H9 (cell line): Measurements from ENCODE around the gene MZB1. TPM values are rescaled to one million over a fixed set of nuclear protein-coding genes. Genes with fewer than 3 reads are reported as not detected.

Experiments used
- DNase-seq: peaks from one replicate; pipeline ENCODE4 v3.0.0-alpha.2; 2017
- H2AFZ ChIP-seq: one replicate; pipeline ENCODE4 v1.6.1; 2013; ENCODE audit warnings: mild to moderate bottlenecking, low read length, control low read depth, moderate library complexity
- H2AK5ac ChIP-seq: 2 replicates; pipeline ENCODE4 v1.6.1; 2013; ENCODE audit warnings: low read length, control low read depth, mixed read lengths; ENCODE audit not compliant: insufficient read length
- H2BK120ac ChIP-seq: one replicate; pipeline ENCODE4 v1.6.1; 2013; ENCODE audit warnings: low read depth, mild to moderate bottlenecking, low read length, control low read depth, inconsistent platforms; ENCODE audit not compliant: poor library complexity, severe bottlenecking
- H2BK12ac ChIP-seq: 2 replicates; pipeline ENCODE4 v1.6.1; 2013; ENCODE audit warnings: low read length, control low read depth, mixed read lengths, low read depth; ENCODE audit not compliant: insufficient read length
- H2BK15ac ChIP-seq: 2 replicates; pipeline ENCODE4 v1.6.1; 2013; ENCODE audit warnings: low read depth, low read length, control low read depth
- H2BK20ac ChIP-seq: one replicate; pipeline ENCODE4 v1.6.1; 2013; ENCODE audit warnings: low read depth, mild to moderate bottlenecking, low read length, control low read depth, inconsistent platforms; ENCODE audit not compliant: poor library complexity, severe bottlenecking
- H2BK5ac ChIP-seq: 2 replicates; pipeline ENCODE4 v1.6.1; 2013; ENCODE audit warnings: low read length, control low read depth, mixed read lengths; ENCODE audit not compliant: insufficient read length
- H3K14ac ChIP-seq: 2 replicates; pipeline ENCODE4 v1.6.1; 2013; ENCODE audit warnings: low read length, control low read depth; ENCODE audit not compliant: insufficient read depth
- H3K18ac ChIP-seq: 2 replicates; pipeline ENCODE4 v1.6.1; 2013; ENCODE audit warnings: low read depth, mild to moderate bottlenecking, mixed read lengths, low read length, control low read depth; ENCODE audit not compliant: insufficient read length
- H3K23ac ChIP-seq: 2 replicates; pipeline ENCODE4 v1.6.1; 2013; ENCODE audit warnings: low read length, control low read depth, mixed read lengths, low read depth; ENCODE audit not compliant: insufficient read length
- H3K23me2 ChIP-seq: 2 replicates; pipeline ENCODE4 v1.6.1; 2013; ENCODE audit warnings: low read depth, mild to moderate bottlenecking, mixed read lengths, low read length, control low read depth; ENCODE audit not compliant: insufficient read length, poor library complexity, severe bottlenecking
- H3K27ac ChIP-seq: 2 replicates; pipeline ENCODE4 v1.5.1; 2013; ENCODE audit warnings: low read length, control low read depth, mixed read lengths, low read depth; ENCODE audit not compliant: insufficient read length
- H3K27me3 ChIP-seq: 2 replicates; pipeline ENCODE4 v1.6.1; 2013; ENCODE audit warnings: low read length, control low read depth, inconsistent platforms; ENCODE audit not compliant: insufficient read depth
- H3K4ac ChIP-seq: 2 replicates; pipeline ENCODE4 v1.6.1; 2013; ENCODE audit warnings: low read depth, mild to moderate bottlenecking, control low read depth, inconsistent platforms, low read length, moderate library complexity
- H3K4me1 ChIP-seq: 2 replicates; pipeline ENCODE4 v1.6.1; 2013; ENCODE audit warnings: low read length, control low read depth, inconsistent platforms; ENCODE audit not compliant: insufficient read depth
- H3K4me2 ChIP-seq: 2 replicates; pipeline ENCODE4 v1.6.1; 2013; ENCODE audit warnings: low read length, control low read depth, mixed read lengths; ENCODE audit not compliant: insufficient read length, insufficient read depth
- H3K56ac ChIP-seq: 2 replicates; pipeline ENCODE4 v1.6.1; 2013; ENCODE audit warnings: low read depth, mild to moderate bottlenecking, mixed read lengths, low read length, control low read depth; ENCODE audit not compliant: insufficient read length
- H3K79me1 ChIP-seq: 2 replicates; pipeline ENCODE4 v1.6.1; 2013; ENCODE audit warnings: low read depth, mild to moderate bottlenecking, moderate library complexity, low read length, control low read depth, inconsistent platforms; ENCODE audit not compliant: insufficient read depth, poor library complexity, severe bottlenecking
- H3K79me2 ChIP-seq: 2 replicates; pipeline ENCODE4 v1.6.1; 2013; ENCODE audit warnings: low read length, control low read depth, inconsistent platforms; ENCODE audit not compliant: insufficient read depth
- H3K9ac ChIP-seq: 2 replicates; pipeline ENCODE4 v1.6.1; 2013; ENCODE audit warnings: low read length, control low read depth, mixed read lengths; ENCODE audit not compliant: insufficient read length; ENCODE audit errors: extremely low read depth
- H3K9me3 ChIP-seq: one replicate; pipeline ENCODE4 v1.6.1; 2013; ENCODE audit warnings: low read depth, low read length, inconsistent platforms; ENCODE audit not compliant: control insufficient read depth
- H3T11ph ChIP-seq: one replicate; pipeline ENCODE4 v1.6.1; 2013; ENCODE audit warnings: mild to moderate bottlenecking, low read length, control low read depth, inconsistent platforms
- H4K20me1 ChIP-seq: one replicate; pipeline ENCODE4 v1.6.1; 2013; ENCODE audit not compliant: control insufficient read depth, insufficient read length, insufficient read depth
- H4K5ac ChIP-seq: 2 replicates; pipeline ENCODE4 v1.6.1; 2013; ENCODE audit warnings: low read depth, mild to moderate bottlenecking, mixed read lengths, low read length, control low read depth; ENCODE audit not compliant: insufficient read length
- H4K8ac ChIP-seq: replicated peaks from 2 replicates; pipeline ENCODE4 v1.6.1; 2013; ENCODE audit warnings: low read length, control low read depth, mixed read lengths, low read depth; ENCODE audit not compliant: insufficient read length
- H4K91ac ChIP-seq: 2 replicates; pipeline ENCODE4 v1.6.1; 2013; ENCODE audit warnings: low read depth, mild to moderate bottlenecking, moderate library complexity, mixed read lengths, low read length, control low read depth; ENCODE audit not compliant: insufficient read length
- H3K27ac Mint-ChIP-seq, 3 experiments: 2 replicates in 2 of 3; 3 replicates in 1 of 3; pipeline ENCODE4 v1.8.0; 2020 to 2021; ENCODE audit warnings: mixed read lengths in 3 of 3, mild to moderate bottlenecking in 1 of 3, moderate library complexity in 1 of 3
- H3K27me3 Mint-ChIP-seq: 2 replicates; pipeline ENCODE4 v1.8.0; 2021; ENCODE audit warnings: low read depth, mild to moderate bottlenecking, moderate library complexity, mixed read lengths
- H3K36me3 Mint-ChIP-seq, 3 experiments: 2 replicates in 2 of 3; 3 replicates in 1 of 3; pipeline ENCODE4 v1.8.0; 2020 to 2021; ENCODE audit warnings: low read depth in 3 of 3, mixed read lengths in 3 of 3; ENCODE audit not compliant: insufficient read depth in 1 of 3
- H3K4me1 Mint-ChIP-seq, 2 experiments: 2 replicates each; pipeline ENCODE4 v1.8.0; 2020; ENCODE audit warnings: mixed read lengths in 2 of 2
- H3K4me3 Mint-ChIP-seq, 2 experiments: 2 replicates in 1 of 2; 3 replicates in 1 of 2; pipeline ENCODE4 v1.8.0; 2020 to 2021; ENCODE audit warnings: mild to moderate bottlenecking in 2 of 2, mixed read lengths in 2 of 2, moderate library complexity in 1 of 2
- H3K9me3 Mint-ChIP-seq, 2 experiments: 2 replicates in 1 of 2; 3 replicates in 1 of 2; pipeline ENCODE4 v1.8.0; 2020; ENCODE audit warnings: mild to moderate bottlenecking in 2 of 2, mixed read lengths in 2 of 2, moderate library complexity in 1 of 2
- CTCF ChIP-seq: fragments of 200-600 bp; sonication (generic); conservative IDR thresholded peaks from 3 replicates; pipeline ENCODE4 v1.8.0; 2021; ENCODE audit warnings: antibody characterized with exemption, mild to moderate bottlenecking
- WGBS: extraction: QIAGEN DNeasy Blood & Tissue Kit; methylation state at CpG from one replicate; pipeline ENCODE4 v1.1.7; 2013; ENCODE audit warnings: missing lambda C conversion rate, low lambda C conversion rate, mixed read lengths; ENCODE audit not compliant: insufficient read length; ENCODE audit errors: extremely low coverage; 5-methylcytosine and 5-hydroxymethylcytosine counted together
- total RNA-seq: library from RNA; stranded (reverse); gene quantifications from 2 replicates; pipeline ENCODE4 v1.2.1, GENCODE V29; 2021

The MZB1 gene
- total RNA-seq, 1 experiment from 2014 or later = 0.31 TPM

GRCh38 chr5:139431706-139432105, 42.0 kb upstream of the MZB1 start:
- Histone ChIP-seq H2BK5ac (no peak overlapping the region), H3K23ac (no peak overlapping the region), H3K79me2 (no peaks in the 10 kb centered on the region), H4K91ac (no peak overlapping the region), H3K23me2 (no peaks in the 10 kb centered on the region), H2BK120ac (no peak overlapping the region), H4K20me1 (no peaks in the 10 kb centered on the region), H2BK12ac (no peak overlapping the region), H3T11ph (no peak overlapping the region), H3K9me3 (no peaks in the 10 kb centered on the region), H3K14ac (no peak overlapping the region), H3K56ac (no peak overlapping the region), H3K79me1 (no peaks in the 10 kb centered on the region), H3K18ac (no peak overlapping the region), H4K8ac (no peak overlapping the region), H3K9ac (no peak overlapping the region), H2AFZ (no peak overlapping the region), H2BK15ac (no peak overlapping the region), H3K4ac (no peak overlapping the region), H3K4me1 (no peaks in the 10 kb centered on the region), H3K27me3 (no peaks in the 10 kb centered on the region), H2BK20ac (no peak overlapping the region), H3K27ac (no peak overlapping the region), H2AK5ac (no peak overlapping the region), H3K4me2 (no peak overlapping the region), H4K5ac (no peak overlapping the region)
- Mint-ChIP-seq H3K36me3 (peaks cover 8 to 50% (median 24%) of the 10 kb centered on the region in 3 experiments; a peak in 6 of 7 replicates), H3K27me3 (no peaks in the 10 kb centered on the region), H3K4me3 (no peak overlapping the region), H3K9me3 (no peaks in the 10 kb centered on the region), H3K27ac (no peak overlapping the region), H3K4me1 (no peaks in the 10 kb centered on the region)
- no peak for TF ChIP-seq CTCF
- WGBS = no CpG with 5 or more reads among the region's 1 CpG
- no peak for DNase-seq
